GM21381 (cell line): ENCODE results near the gene ATP5MK.
"Not testable (repeated sequence)": the region's sequence is repeated elsewhere in the genome, so short reads cannot be mapped to it uniquely, and the experiment has no call there.

Experiments
- ATAC-seq: cut with Tn5 transposase; IDR thresholded peaks from one replicate; pipeline ENCODE4 v1.9.1; 2021; ENCODE audit warnings: mild to moderate bottlenecking, moderate library complexity; ENCODE audit not compliant: unreplicated experiment

ATP5MK gene

GRCh38 chr10:103397191-103397825 lies 1.0 kb upstream of the ATP5MK start:
- ATAC-seq = no peak

GRCh38 chr10:103396789-103397087 lies 463 bp upstream of the ATP5MK start:
- ATAC-seq = no peak

GRCh38 chr10:103395754-103396066 lies 565 bp downstream of the ATP5MK start:
- ATAC-seq = no peak

- no peak for ATAC-seq
These were observed 2.1 kb downstream of the ATP5MK start for GRCh38 chr10:103394180-103394579.

GRCh38 chr10:103382769-103383168 lies 13.5 kb downstream of the ATP5MK start:
- no peak for ATAC-seq

GRCh38 chr10:103374263-103374662 lies 22.0 kb downstream of the ATP5MK start:
- no peak for ATAC-seq

GRCh38 chr10:103373544-103373943 lies 22.7 kb downstream of the ATP5MK start:
- no peak for ATAC-seq

- ATAC-seq = peak; percentile 54
These were observed 28.3 kb downstream of the ATP5MK start, which contains the start of gene TAF5 for GRCh38 chr10:103367782-103368518. TSS of gene TAF5 (plus strand) at chr10:103367976. CDS start at chr10:103367990, 14 bp downstream.

- ATAC-seq = no peak
These were observed 28.9 kb downstream of the ATP5MK start for GRCh38 chr10:103367379-103367781.

GRCh38 chr10:103360791-103361190 lies 35.5 kb downstream of the ATP5MK start:
- not testable (repeated sequence) for ATAC-seq

GRCh38 chr10:103359493-103359892 lies 36.8 kb downstream of the ATP5MK start:
- ATAC-seq = not testable (repeated sequence)

GRCh38 chr10:103355906-103356599 lies 40.2 kb downstream of the ATP5MK start:
- ATAC-seq = no peak

- ATAC-seq = not testable (repeated sequence)
These were observed 41.7 kb downstream of the ATP5MK start for GRCh38 chr10:103354567-103354966.

GRCh38 chr10:103353281-103353680 lies 43.0 kb downstream of the ATP5MK start:
- ATAC-seq = no peak

GRCh38 chr10:103350517-103351260 lies 45.6 kb downstream of the ATP5MK start, which contains the start of gene PCGF6:
TSS of gene PCGF6 (minus strand) at chr10:103351140. CDS start at chr10:103351066, 74 bp downstream.
- ATAC-seq = peak; percentile 81

- ATAC-seq = no peak
These were observed 46.1 kb downstream of the ATP5MK start for GRCh38 chr10:103350175-103350516.
